ENCODE results near the gene GFOD1. TPM values are rescaled to one million over a fixed set of nuclear protein-coding genes. Genes with fewer than 3 reads are reported as not detected.

GFOD1 gene
- total and polyA plus RNA-seq, 9 donors = 1.4 to 9.2 (median 3.7) TPM

- Histone ChIP-seq H3K36me3 (no peaks in the 10 kb centered on the region), H3K4me1 (ENCODE audit: insufficient read depth) (no peaks in the 10 kb centered on the region), H3K4me3 (no peak overlapping the region), H3K27ac (no peak overlapping the region), H3K27me3 (no peaks in the 10 kb centered on the region), H3K9me3 (peaks cover 0 to 4% of the 10 kb centered on the region in 2 donors)
- DNase-seq = no peak
- TF ChIP-seq, protein P1, sequence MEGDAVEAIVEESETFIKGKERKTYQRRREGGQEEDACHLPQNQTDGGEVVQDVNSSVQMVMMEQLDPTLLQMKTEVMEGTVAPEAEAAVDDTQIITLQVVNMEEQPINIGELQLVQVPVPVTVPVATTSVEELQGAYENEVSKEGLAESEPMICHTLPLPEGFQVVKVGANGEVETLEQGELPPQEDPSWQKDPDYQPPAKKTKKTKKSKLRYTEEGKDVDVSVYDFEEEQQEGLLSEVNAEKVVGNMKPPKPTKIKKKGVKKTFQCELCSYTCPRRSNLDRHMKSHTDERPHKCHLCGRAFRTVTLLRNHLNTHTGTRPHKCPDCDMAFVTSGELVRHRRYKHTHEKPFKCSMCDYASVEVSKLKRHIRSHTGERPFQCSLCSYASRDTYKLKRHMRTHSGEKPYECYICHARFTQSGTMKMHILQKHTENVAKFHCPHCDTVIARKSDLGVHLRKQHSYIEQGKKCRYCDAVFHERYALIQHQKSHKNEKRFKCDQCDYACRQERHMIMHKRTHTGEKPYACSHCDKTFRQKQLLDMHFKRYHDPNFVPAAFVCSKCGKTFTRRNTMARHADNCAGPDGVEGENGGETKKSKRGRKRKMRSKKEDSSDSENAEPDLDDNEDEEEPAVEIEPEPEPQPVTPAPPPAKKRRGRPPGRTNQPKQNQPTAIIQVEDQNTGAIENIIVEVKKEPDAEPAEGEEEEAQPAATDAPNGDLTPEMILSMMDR (IDR thresholded peaks at IDR 0.05) = no peak
- TF ChIP-seq POLR2A (IDR thresholded peaks at IDR 0.05) = no peak
- no peak for TF ChIP-seq EP300 (IDR thresholded peaks at IDR 0.05)
- intact Hi-C loops (cut with DNase I) = no loop called here
- 42 to 70% (median 55%) methylated on average over 3 of the region's 3 CpGs for WGBS, 3 donors
These were observed 29.7 kb upstream of the GFOD1 start for GRCh38 chr6:13517116-13517515.

DNA sequence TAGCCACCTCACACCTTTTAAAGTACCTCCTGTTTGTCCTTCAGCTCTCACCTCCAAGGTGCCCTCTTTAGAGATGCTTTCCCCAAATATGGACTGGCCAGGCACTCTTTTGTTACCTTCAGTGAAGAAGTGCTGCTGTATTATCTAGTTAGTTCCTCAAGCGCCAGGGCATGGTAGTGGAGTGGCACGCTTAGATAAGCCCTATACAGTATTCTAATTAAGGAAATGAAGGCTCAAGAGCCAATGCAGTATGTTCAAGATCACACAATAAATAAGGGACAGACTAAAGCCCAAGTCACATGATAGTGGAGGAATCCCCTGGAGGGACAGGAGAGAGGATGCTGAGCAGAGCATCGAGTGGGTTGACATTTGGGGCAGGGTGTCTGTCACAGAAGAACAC, 28.5 kb upstream of the GFOD1 start:
- no peak for TF ChIP-seq POLR2A (IDR thresholded peaks at IDR 0.05)
- TF ChIP-seq, protein P1 (IDR thresholded peaks at IDR 0.05) = no peak
- no peak for TF ChIP-seq EP300 (IDR thresholded peaks at IDR 0.05)
- intact Hi-C loops (cut with DNase I) = no loop called here
- Histone ChIP-seq H3K9me3 (peaks cover 0 to 4% of the 10 kb centered on the region in 2 donors), H3K27ac (no peak overlapping the region), H3K27me3 (no peaks in the 10 kb centered on the region), H3K4me3 (no peak overlapping the region), H3K4me1 (ENCODE audit: insufficient read depth) (no peaks in the 10 kb centered on the region), H3K36me3 (no peaks in the 10 kb centered on the region)
- 79 to 95% (median 88%) methylated on average over 3 of the region's 3 CpGs for WGBS, 3 donors
- no peak for DNase-seq

DNA sequence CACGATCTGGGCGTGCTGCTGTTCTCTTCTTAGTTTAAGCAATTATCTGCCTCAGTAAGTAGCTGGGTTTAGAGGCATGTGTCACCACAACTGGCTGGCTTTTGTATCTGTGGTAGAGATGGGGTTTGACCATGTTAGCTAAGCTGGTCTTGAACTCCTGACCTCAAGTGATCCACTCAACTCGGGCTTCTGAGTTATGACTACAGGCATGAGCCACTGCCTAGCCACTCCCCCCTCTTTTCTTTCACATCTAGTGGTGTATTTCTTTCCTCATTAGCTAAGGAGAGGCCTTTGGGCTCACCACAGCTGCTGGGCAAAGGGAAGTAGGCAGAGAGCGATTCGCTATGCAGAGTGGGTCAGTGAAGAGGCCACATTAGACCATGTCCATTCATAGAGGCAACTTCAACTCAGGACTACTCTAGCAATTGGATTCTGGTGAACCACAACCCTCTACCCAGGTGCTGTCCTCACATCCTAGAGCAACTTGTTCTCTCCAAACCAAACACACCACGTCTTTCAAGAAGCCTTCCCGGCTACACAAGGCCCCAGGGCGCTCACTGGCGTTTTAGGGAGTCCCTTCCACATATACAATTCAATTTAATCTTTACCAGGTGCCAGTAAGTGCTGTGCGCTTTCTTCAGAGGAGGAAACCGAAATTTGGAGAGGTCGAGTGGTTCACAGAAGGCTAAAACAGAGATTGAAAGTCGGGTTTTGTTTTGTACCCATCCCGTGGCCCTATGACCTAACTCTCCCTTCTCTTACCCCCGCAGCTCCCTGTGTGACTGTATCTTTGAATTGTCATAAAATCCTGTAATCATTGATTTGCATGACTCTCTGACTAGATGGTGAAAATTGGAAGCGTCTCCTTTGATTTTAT, 26.5 kb upstream of the GFOD1 start:
- 77 to 83% (median 82%) methylated on average over 16 of the region's 16 CpGs for WGBS, 3 donors
- H3K27me3 ChIP-seq = no peaks in the 10 kb centered on the region
- H3K4me1 ChIP-seq (ENCODE audit: insufficient read depth) = no peaks in the 10 kb centered on the region
- DNase-seq = no peak
- no peaks in the 10 kb centered on the region for H3K36me3 ChIP-seq
- no peaks in the 10 kb centered on the region for H3K9me3 ChIP-seq
- intact Hi-C loops (cut with DNase I) = no loop called here
- no peak overlapping the region for H3K27ac ChIP-seq
- no peak overlapping the region for H3K4me3 ChIP-seq
- TF ChIP-seq POLR2A (IDR thresholded peaks at IDR 0.05) = no peak
- TF ChIP-seq, protein P1 (IDR thresholded peaks at IDR 0.05) = no peak
- TF ChIP-seq EP300 (IDR thresholded peaks at IDR 0.05) = no peak

DNA sequence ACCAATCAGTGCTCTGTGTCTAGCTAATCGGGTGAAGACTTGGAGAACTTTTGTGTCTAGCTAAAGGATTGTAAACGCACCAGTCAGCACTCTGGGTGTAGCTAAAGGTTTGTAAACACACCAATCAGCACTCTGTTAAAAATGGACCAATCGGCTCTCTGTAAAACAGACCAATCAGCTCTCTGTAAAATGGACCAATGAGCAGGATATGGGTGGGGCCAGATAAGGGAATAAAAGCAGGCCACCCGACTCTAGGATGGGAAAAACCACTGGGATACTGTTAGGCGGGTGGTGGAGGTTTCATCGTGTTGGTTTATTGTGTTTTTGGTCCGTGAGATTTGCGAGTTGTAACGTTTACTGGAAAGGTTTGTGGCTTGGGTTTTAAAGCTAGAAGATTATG, 25.5 kb upstream of the GFOD1 start:
- H3K9me3 ChIP-seq = no peaks in the 10 kb centered on the region
- no peak overlapping the region for H3K4me3 ChIP-seq
- DNase-seq = no peak
- 86 to 89% (median 87%) methylated on average over 9 of the region's 9 CpGs for WGBS, 3 donors
- no peak overlapping the region for H3K27ac ChIP-seq
- TF ChIP-seq EP300 (IDR thresholded peaks at IDR 0.05) = no peak
- TF ChIP-seq POLR2A (IDR thresholded peaks at IDR 0.05) = no peak
- TF ChIP-seq, protein P1 (IDR thresholded peaks at IDR 0.05) = no peak
- intact Hi-C loops (cut with DNase I) = no loop called here
- no peaks in the 10 kb centered on the region for H3K4me1 ChIP-seq (ENCODE audit: insufficient read depth)
- no peaks in the 10 kb centered on the region for H3K36me3 ChIP-seq
- H3K27me3 ChIP-seq = no peaks in the 10 kb centered on the region

Data from ovary (tissue), 9 donors.